DOHH2 (cell line): Measurements from ENCODE around the gene ADGRG1.

ENCODE experiments used
- CTCF ChIP-seq: fragments of 200-600 bp; sonication (generic); IDR thresholded peaks from one replicate; pipeline ENCODE4 v1.5.1; 2014; ENCODE audit warnings: antibody characterized with exemption, mild to moderate bottlenecking, low read depth, low read length; ENCODE audit not compliant: poor library complexity, severe bottlenecking
- EZH2phosphoT487 ChIP-seq: fragments of 200-600 bp; sonication (generic); IDR thresholded peaks from 2 replicates; pipeline ENCODE4 v1.6.1; 2017; ENCODE audit warnings: borderline replicate concordance, mild to moderate bottlenecking, antibody characterized with exemption, low read length, moderate library complexity, mixed read lengths

- TF ChIP-seq CTCF = no peak
- no peak for TF ChIP-seq EZH2phosphoT487
Measured at GRCh38 chr16:57697896-57698537, 69.6 kb downstream of the ADGRG1 start.
